Esophagus muscularis mucosa (tissue), 4 donors: ENCODE results near the gene LSS. TPM values are rescaled to one million over a fixed set of nuclear protein-coding genes. Genes with fewer than 3 reads are reported as not detected.

Experiments used
- DNase-seq: peaks from one replicate; pipeline ENCODE4 v3.0.0-alpha.2; 2017; ENCODE audit errors: extremely low spot score
- H3K27ac ChIP-seq, 4 donors: fragments of 200-600 bp; sonication (generic); replicated peaks in 1 of 4; 1 replicate in 3 of 4; 2 replicates in 1 of 4; pipeline ENCODE4 v1.5.1; 2016 to 2019; ENCODE audit warnings: mild to moderate bottlenecking in 1 of 4
- H3K27me3 ChIP-seq, 4 donors: fragments of 200-600 bp; sonication (generic); one replicate each; pipeline versions ENCODE4 v1.5.1 to v1.6.0; 2016 to 2019
- H3K36me3 ChIP-seq, 4 donors: fragments of 200-600 bp; sonication (generic); one replicate each; pipeline ENCODE4 v1.5.1; 2016 to 2019
- H3K4me1 ChIP-seq, 4 donors: fragments of 200-600 bp; sonication (generic); one replicate each; pipeline ENCODE4 v1.5.1; 2016 to 2019
- H3K4me3 ChIP-seq, 4 donors: fragments of 200-600 bp; sonication (generic); 1 replicate in 2 of 4; 2 replicates in 2 of 4; pipeline ENCODE4 v1.5.1; 2016 to 2019; ENCODE audit warnings: mild to moderate bottlenecking in 4 of 4, moderate library complexity in 1 of 4
- H3K9me3 ChIP-seq, 4 donors: fragments of 200-600 bp; sonication (generic); 1 replicate in 3 of 4; 2 replicates in 1 of 4; pipeline ENCODE4 v1.5.1; 2016 to 2019
- EP300 ChIP-seq: sonication (generic); formaldehyde crosslinking; IDR thresholded peaks from one replicate; pipeline ENCODE4 v1.6.1; 2017; ENCODE audit warnings: antibody characterized with exemption
- POLR2A ChIP-seq: fragments of 450-650 bp; IDR thresholded peaks from one replicate; pipeline ENCODE4 v1.6.1; 2017; ENCODE audit warnings: antibody characterized with exemption, moderate library complexity, mild to moderate bottlenecking, low read depth
- POLR2AphosphoS5 ChIP-seq, 2 donors: sonication (generic); formaldehyde crosslinking; IDR thresholded peaks; one replicate each; pipeline ENCODE4 v1.6.1; 2017; ENCODE audit warnings: antibody characterized with exemption in 2 of 2
- WGBS: methylation state at CpG from one replicate; pipeline ENCODE4 v1.1.5; 2018; 5-methylcytosine and 5-hydroxymethylcytosine counted together
- intact Hi-C: fragments of 100-400 bp; cut with DNase I; formaldehyde crosslinking; loops from one replicate; pipeline ENCODE4 v1.15.1; 2023
- total RNA-seq, 4 donors: library from RNA; depleted of rRNA; stranded (reverse); fragments of >200 nt; gene quantifications; one replicate each; pipeline versions ENCODE4 v1.1.0 to v1.2.1, GENCODE V29; 2016
- TF ChIP-seq, protein P1 (sequence below), 3 experiments: fragments of 200-600 bp in 2 of 3; fragments of 450-650 bp in 1 of 3; sonication (generic) in 2 of 3; IDR thresholded peaks; one replicate each; pipeline ENCODE4 v1.5.1; 2017 to 2019; ENCODE audit warnings: antibody characterized with exemption in 3 of 3, mild to moderate bottlenecking in 2 of 3, moderate library complexity in 1 of 3

LSS gene
- total RNA-seq, 4 donors from 2014 or later = 45.3 to 66.3 (median 53.1) TPM

DNA sequence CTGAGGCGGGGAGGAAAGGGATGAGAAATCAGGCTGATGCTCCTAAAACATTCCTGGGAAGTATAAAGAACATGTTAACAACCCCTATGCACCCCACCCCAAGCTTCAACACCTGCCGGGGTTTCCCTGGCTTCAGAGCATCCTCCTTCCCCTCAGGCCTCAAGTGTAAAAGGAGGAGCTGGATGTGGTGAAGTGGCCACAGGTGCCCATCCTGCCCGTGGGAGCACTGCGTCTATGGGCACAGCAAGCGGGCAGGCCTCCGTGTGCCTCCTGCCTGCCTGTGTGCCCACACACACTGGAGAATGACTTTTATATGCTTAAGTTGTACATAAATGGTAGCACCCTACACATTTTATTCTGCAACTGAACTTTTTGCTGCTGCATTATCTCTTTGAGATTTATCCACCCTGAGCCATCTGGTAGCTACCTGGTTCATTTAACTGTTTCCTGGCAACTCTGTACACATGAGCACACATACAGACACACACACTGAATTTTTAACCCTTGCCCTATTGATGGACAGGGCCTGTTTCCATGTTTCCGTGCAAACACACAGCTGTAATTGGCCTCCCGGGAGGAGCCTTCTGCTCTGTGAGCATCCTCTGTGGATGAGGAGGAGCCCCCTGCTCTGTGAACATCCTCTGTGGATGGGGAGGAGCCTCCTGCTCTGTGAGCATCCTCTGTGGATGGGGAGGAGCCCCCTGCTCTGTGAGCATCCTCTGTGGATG lies 59.8 kb downstream of the LSS start:
- H3K4me1 ChIP-seq = no peaks in the 10 kb centered on the region
- TF ChIP-seq POLR2A = no peak
- no peak overlapping the region for H3K27ac ChIP-seq
- H3K36me3 ChIP-seq = peaks cover 0 to 7% (median 0%) of the 10 kb centered on the region in 4 donors
- no peak for DNase-seq
- intact Hi-C loops = no loop called here
- WGBS = 83% methylated on average over 8 of the region's 8 CpGs
- no peaks in the 10 kb centered on the region for H3K9me3 ChIP-seq
- no peak overlapping the region for H3K4me3 ChIP-seq
- peaks cover 0 to 40% (median 0%) of the 10 kb centered on the region in 4 donors for H3K27me3 ChIP-seq

DNA sequence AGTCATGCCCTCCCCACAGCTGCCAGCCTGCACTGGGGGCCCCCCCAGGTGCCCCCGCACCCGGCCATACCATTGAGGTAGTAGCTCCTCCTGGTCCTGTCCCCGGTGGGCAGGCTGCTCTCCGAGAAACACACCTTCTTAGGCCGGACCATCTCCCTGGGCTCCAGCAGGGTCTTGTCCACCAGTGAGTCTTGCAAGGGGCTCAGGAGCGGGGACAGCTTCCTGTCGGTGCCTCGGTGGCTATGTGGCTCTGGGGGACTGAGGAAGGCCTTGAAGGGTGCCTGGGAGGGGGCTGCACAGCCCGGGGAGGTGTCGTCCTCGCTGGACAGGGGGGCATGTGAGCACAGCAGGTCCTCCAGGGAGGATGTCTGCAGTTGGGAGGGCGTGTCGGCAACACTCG lies 60.3 kb downstream of the LSS start:
- Histone ChIP-seq H3K27me3 (peaks cover 0 to 39% (median 0%) of the 10 kb centered on the region in 4 donors), H3K4me1 (no peaks in the 10 kb centered on the region), H3K36me3 (peaks cover 0 to 7% (median 0%) of the 10 kb centered on the region in 4 donors), H3K9me3 (no peaks in the 10 kb centered on the region), H3K4me3 (no peak overlapping the region), H3K27ac (no peak overlapping the region)
- no peak for DNase-seq
- no peak for TF ChIP-seq POLR2A
- TF ChIP-seq POLR2AphosphoS5 (IDR thresholded peaks at IDR 0.05) = no peak
- TF ChIP-seq EP300 = no peak
- TF ChIP-seq, protein P1, sequence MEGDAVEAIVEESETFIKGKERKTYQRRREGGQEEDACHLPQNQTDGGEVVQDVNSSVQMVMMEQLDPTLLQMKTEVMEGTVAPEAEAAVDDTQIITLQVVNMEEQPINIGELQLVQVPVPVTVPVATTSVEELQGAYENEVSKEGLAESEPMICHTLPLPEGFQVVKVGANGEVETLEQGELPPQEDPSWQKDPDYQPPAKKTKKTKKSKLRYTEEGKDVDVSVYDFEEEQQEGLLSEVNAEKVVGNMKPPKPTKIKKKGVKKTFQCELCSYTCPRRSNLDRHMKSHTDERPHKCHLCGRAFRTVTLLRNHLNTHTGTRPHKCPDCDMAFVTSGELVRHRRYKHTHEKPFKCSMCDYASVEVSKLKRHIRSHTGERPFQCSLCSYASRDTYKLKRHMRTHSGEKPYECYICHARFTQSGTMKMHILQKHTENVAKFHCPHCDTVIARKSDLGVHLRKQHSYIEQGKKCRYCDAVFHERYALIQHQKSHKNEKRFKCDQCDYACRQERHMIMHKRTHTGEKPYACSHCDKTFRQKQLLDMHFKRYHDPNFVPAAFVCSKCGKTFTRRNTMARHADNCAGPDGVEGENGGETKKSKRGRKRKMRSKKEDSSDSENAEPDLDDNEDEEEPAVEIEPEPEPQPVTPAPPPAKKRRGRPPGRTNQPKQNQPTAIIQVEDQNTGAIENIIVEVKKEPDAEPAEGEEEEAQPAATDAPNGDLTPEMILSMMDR (IDR thresholded peaks at IDR 0.05) = no peak
- 88% methylated on average over 14 of the region's 14 CpGs for WGBS
- intact Hi-C loops = no loop called here

DNA sequence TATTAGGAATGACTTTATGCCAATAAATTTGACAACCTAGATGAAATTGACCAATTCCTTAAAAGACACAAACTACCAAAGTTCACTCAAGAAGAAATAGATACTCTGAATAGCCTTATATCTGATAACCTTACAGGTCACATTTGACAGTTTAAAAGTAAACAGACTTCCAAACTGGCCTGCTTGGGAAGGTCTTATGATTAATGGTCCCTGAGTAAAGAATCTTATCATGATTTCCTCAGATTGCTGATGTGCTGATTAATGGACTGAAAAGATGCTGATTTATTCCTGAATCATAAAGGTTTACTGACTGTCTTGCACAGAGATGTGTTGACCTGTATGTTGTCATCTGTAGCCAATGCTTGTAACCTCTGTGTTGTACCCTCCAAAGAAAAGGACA lies 63.5 kb downstream of the LSS start:
- Histone ChIP-seq H3K4me3 (no peak overlapping the region), H3K36me3 (peaks cover 0 to 18% (median 0%) of the 10 kb centered on the region in 4 donors), H3K27me3 (peaks cover 0 to 47% (median 2%) of the 10 kb centered on the region in 4 donors), H3K9me3 (no peaks in the 10 kb centered on the region), H3K27ac (no peak overlapping the region), H3K4me1 (peaks cover 0 to 14% (median 0%) of the 10 kb centered on the region in 4 donors)
- no peak for DNase-seq
- TF ChIP-seq POLR2AphosphoS5 (IDR thresholded peaks at IDR 0.05) = no peak
- no peak for TF ChIP-seq EP300
- TF ChIP-seq POLR2A = no peak
- TF ChIP-seq, protein P1 (IDR thresholded peaks at IDR 0.05) = no peak
- intact Hi-C loops = no loop called here

DNA sequence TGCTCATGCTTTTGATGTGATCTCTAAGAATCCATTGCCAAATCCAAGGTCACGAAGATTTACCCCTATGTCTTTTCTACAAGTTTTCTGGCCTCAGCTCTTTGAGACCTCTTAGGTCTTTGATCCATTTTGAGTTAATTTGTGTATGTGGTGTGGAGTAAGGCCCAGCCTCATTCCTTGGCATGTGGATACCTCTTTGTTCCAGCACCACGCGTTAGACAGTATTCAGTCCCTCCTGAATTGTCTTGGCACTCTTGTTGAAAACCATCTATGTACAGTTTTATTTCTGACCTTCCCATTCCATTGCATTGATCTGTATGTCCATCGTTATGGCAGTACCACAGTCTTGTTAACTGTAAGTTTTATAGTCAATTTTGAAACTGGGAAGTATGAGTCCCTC lies 65.2 kb downstream of the LSS start:
- WGBS = 85% methylated on average over 4 of the region's 4 CpGs

More for the DNA sequence above, 65.2 kb downstream of the LSS start:
- TF ChIP-seq, protein P1 (IDR thresholded peaks at IDR 0.05) = no peak
- TF ChIP-seq POLR2AphosphoS5 (IDR thresholded peaks at IDR 0.05) (no peak), POLR2A (no peak), EP300 (no peak)
- intact Hi-C loops = no loop called here
- Histone ChIP-seq H3K27ac (no peak overlapping the region), H3K9me3 (no peaks in the 10 kb centered on the region), H3K4me3 (no peak overlapping the region), H3K27me3 (peaks cover 0 to 47% (median 2%) of the 10 kb centered on the region in 4 donors), H3K36me3 (peaks cover 0 to 22% (median 0%) of the 10 kb centered on the region in 4 donors), H3K4me1 (peaks cover 0 to 14% (median 0%) of the 10 kb centered on the region in 4 donors)
- no peak for DNase-seq
